OCI-LY7 (cell line): ENCODE data around the gene MAP3K5. TPM values are rescaled to one million over a fixed set of nuclear protein-coding genes. Genes with fewer than 3 reads are reported as not detected.
A peak's percentile ranks its signal among the peaks of the same experiment; 100 is the strongest.

Experiments used
- BruUV-seq: library from RNA; stranded (reverse); fragments of 400-500 nt; replicated peaks from 2 replicates; lab custom pipeline; 2021; lab: Mats Ljungman, UMichigan
- CTCF ChIA-PET: fragments of 300-600 bp; sonication (Branson Sonifier 250); formaldehyde crosslinking; loops from one replicate; lab custom pipeline; 2022; ENCODE audit warnings: antibody characterized with exemption; ENCODE audit not compliant: unreplicated experiment; lab: Charles Lee
- POLR2A ChIA-PET: fragments of 300-600 bp; sonication (Branson Sonifier 250); formaldehyde crosslinking; loops from one replicate; lab custom pipeline; 2022; ENCODE audit warnings: antibody characterized with exemption; lab: Charles Lee
- DNase-seq: peaks from one replicate; pipeline ENCODE4 v3.0.0-alpha.2; 2015; ENCODE audit warnings: low spot score
- H2AFZ ChIP-seq: fragments of 200-600 bp; sonication (generic), shearing (Covaris generic); 2 replicates; pipeline ENCODE4 v1.6.1; 2014; ENCODE audit warnings: mild to moderate bottlenecking, antibody characterized with exemption, low read length, moderate library complexity
- H3K27ac ChIP-seq: fragments of 200-600 bp; sonication (generic); 2 replicates; pipeline ENCODE4 v1.5.1; 2014; ENCODE audit warnings: mixed run types, low read depth, mild to moderate bottlenecking, moderate library complexity, low read length, inconsistent platforms; ENCODE audit not compliant: poor library complexity, severe bottlenecking
- H3K36me3 ChIP-seq: fragments of 200-600 bp; sonication (generic); 2 replicates; pipeline ENCODE4 v1.6.1; 2014; ENCODE audit warnings: mild to moderate bottlenecking, antibody characterized with exemption, low read length, moderate library complexity, mixed read lengths; ENCODE audit not compliant: insufficient read depth
- H3K4me1 ChIP-seq: fragments of 200-600 bp; sonication (generic); 2 replicates; pipeline ENCODE4 v1.5.1; 2014; ENCODE audit warnings: mild to moderate bottlenecking, low read length; ENCODE audit not compliant: insufficient read depth, poor library complexity, severe bottlenecking
- H3K4me2 ChIP-seq: fragments of 200-600 bp; sonication (generic); 2 replicates; pipeline ENCODE4 v1.6.1; 2014; ENCODE audit warnings: mild to moderate bottlenecking, low read length
- H3K4me3 ChIP-seq: fragments of 200-600 bp; sonication (generic); 2 replicates; pipeline ENCODE4 v1.5.1; 2014; ENCODE audit warnings: mild to moderate bottlenecking, low read depth, low read length; ENCODE audit not compliant: poor library complexity, severe bottlenecking
- H3K79me2 ChIP-seq: fragments of 200-600 bp; sonication (generic); 2 replicates; pipeline ENCODE4 v1.6.1; 2016; ENCODE audit warnings: low read depth, mild to moderate bottlenecking, low read length, moderate library complexity, mixed read lengths; ENCODE audit not compliant: insufficient read depth
- H3K9me2 ChIP-seq: fragments of 200-600 bp; sonication (generic); 2 replicates; pipeline ENCODE4 v1.6.1; 2016; ENCODE audit warnings: mild to moderate bottlenecking, low read length, mixed read lengths; ENCODE audit not compliant: insufficient read depth
- H3K9me3 ChIP-seq: fragments of 200-600 bp; sonication (generic); 2 replicates; pipeline ENCODE4 v1.6.1; 2014; ENCODE audit warnings: mild to moderate bottlenecking, mixed run types, low read length, mixed read lengths
- H4K20me1 ChIP-seq: fragments of 200-600 bp; sonication (generic); 2 replicates; pipeline ENCODE4 v1.6.1; 2014; ENCODE audit warnings: mild to moderate bottlenecking, antibody characterized with exemption, low read length, moderate library complexity, mixed read lengths; ENCODE audit not compliant: insufficient read depth
- EZH2phosphoT487 ChIP-seq: fragments of 200-600 bp; sonication (generic); IDR thresholded peaks from 2 replicates; pipeline ENCODE4 v1.6.1; 2018; ENCODE audit warnings: low read depth, borderline replicate concordance, mild to moderate bottlenecking, mixed run types, antibody characterized with exemption, low read length, moderate library complexity, mixed read lengths
- intact Hi-C: fragments of 100-400 bp; cut with micrococcal nuclease; formaldehyde crosslinking; loops from one replicate; pipeline ENCODE4 v1.10.0; 2022; ENCODE audit not compliant: unreplicated experiment
- total RNA-seq, 2 experiments: library from RNA; depleted of rRNA in 1 of 2; stranded (reverse); fragments of >200 nt in 1 of 2; shearing (Covaris generic) in 1 of 2; gene quantifications; 2 replicates each; pipeline ENCODE4 v1.2.3, GENCODE V29; 2014 to 2022
- TF ChIP-seq, protein P1 (sequence below): fragments of 200-600 bp; sonication (generic); conservative IDR thresholded peaks from 2 replicates; pipeline ENCODE4 v1.5.1; 2014; ENCODE audit warnings: mild to moderate bottlenecking, antibody characterized with exemption, low read length, moderate library complexity, mixed read lengths

The MAP3K5 gene
- total RNA-seq, 2 experiments from 2014 or later = 13.8 to 16.6 TPM

DNA sequence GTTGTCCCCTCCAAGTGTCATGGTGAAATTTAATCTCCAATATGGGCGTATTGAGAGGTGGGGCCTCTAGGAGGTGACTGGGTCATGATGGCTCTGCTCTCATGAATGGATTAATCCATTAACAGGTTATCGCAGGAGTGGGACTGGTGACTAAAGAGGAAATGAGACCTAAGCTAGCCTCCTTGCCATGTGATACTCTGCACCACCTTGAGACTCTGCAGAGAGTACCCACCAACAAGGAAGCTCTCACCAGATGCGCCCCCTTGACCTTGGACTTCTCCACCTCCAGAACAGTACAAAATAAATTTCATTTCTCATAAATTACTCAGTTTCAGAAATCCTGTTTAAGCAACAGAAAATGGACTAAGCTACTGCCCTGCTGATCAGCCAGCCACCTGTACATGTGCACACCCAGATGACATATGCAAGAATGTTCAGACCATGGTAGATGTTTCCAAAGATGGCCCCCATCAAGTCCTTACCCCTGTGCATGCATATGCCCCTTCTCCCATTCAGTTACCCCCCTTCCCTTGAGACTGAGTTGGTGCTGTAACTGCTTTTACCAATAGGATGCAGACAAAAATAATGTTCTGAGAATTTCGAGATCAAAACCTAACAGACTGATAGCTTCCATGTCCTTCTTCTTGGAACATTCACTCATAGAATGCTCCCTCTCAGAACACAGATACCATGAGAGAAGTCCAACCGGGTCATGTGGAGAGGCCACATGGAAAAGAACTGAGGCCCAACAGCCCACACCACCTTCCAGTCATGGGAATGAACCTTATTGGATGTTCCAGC lies 28.4 kb downstream of the MAP3K5 start:
- POLR2A ChIA-PET = interaction anchor here (0.6 to 8.4 kb wide), 16 partner anchors 8 to 1545 kb away, joined by 3 to 142 read pairs (median 4); partner anchors contain the start of gene MAP3K5
- Histone ChIP-seq H3K4me1 (peaks cover 83% of the 10 kb centered on the region), H2AFZ (peak overlapping the region; percentile 11; the same call in 1 of the 2 replicates), H4K20me1 (no peaks in the 10 kb centered on the region), H3K4me3 (peak overlapping the region; percentile 32), H3K9me3 (peaks cover 1% of the 10 kb centered on the region; the same call in 1 of the 2 replicates), H3K9me2 (no peaks in the 10 kb centered on the region), H3K36me3 (no peaks in the 10 kb centered on the region), H3K27ac (peak overlapping the region; percentile 95), H3K79me2 (peaks cover 77% of the 10 kb centered on the region), H3K4me2 (peak overlapping the region; percentile 66)
- intact Hi-C loops = loop anchor here (1.0 kb wide), 4 partner anchors 20 to 47 kb away; no protein-coding TSS in a partner anchor
- BruUV-seq = no TSS peak
- DNase-seq = peak; percentile 77
- no peak for TF ChIP-seq EZH2phosphoT487
- TF ChIP-seq, protein P1, sequence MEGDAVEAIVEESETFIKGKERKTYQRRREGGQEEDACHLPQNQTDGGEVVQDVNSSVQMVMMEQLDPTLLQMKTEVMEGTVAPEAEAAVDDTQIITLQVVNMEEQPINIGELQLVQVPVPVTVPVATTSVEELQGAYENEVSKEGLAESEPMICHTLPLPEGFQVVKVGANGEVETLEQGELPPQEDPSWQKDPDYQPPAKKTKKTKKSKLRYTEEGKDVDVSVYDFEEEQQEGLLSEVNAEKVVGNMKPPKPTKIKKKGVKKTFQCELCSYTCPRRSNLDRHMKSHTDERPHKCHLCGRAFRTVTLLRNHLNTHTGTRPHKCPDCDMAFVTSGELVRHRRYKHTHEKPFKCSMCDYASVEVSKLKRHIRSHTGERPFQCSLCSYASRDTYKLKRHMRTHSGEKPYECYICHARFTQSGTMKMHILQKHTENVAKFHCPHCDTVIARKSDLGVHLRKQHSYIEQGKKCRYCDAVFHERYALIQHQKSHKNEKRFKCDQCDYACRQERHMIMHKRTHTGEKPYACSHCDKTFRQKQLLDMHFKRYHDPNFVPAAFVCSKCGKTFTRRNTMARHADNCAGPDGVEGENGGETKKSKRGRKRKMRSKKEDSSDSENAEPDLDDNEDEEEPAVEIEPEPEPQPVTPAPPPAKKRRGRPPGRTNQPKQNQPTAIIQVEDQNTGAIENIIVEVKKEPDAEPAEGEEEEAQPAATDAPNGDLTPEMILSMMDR = no peak
- CTCF ChIA-PET = interaction anchor here (1.1 to 4.1 kb wide), 5 partner anchors 25 to 119 kb away, joined by 4 to 19 read pairs (median 7); partner anchors contain the start of gene MAP3K5

DNA sequence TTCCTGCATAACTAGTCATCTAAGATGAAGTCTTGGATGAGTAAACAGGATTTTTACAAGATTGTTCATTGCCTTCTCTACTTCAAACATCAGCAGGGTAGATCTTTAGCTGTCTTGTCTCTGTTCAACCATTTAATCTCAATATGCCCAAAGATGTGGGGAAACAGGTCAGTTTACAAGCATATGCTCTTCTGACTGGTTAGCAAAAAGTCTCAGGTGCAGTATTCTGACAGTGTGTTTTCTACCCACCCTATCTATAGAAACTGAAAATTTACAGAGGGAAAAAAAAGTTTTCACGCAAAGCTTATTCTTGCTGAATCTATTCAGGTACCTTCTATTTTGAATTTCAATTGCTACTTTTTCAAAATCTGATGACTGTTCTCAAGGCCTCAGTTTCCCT lies 29.0 kb downstream of the MAP3K5 start:
- H3K9me3 ChIP-seq = no peaks in the 10 kb centered on the region
- peaks cover 79% of the 10 kb centered on the region for H3K4me1 ChIP-seq
- intact Hi-C loops = loop anchor here (1.0 kb wide), 1 partner anchor 43 kb away; no protein-coding TSS in a partner anchor
- no peak overlapping the region for H2AFZ ChIP-seq
- BruUV-seq = no TSS peak
- TF ChIP-seq EZH2phosphoT487 = no peak
- TF ChIP-seq, protein P1 = 0 out of 2 replicates have a peak, but pooled peaks have one; percentile 17
- H3K4me2 ChIP-seq = peak overlapping the region; percentile 66
- no peaks in the 10 kb centered on the region for H3K9me2 ChIP-seq
- ChIA-PET CTCF (interaction anchor here (1.1 to 4.1 kb wide), 5 partner anchors 25 to 119 kb away, joined by 4 to 19 read pairs (median 7); partner anchors contain the start of gene MAP3K5), POLR2A (interaction anchor here (0.7 to 8.4 kb wide), 11 partner anchors 9 to 121 kb away, joined by 3 to 142 read pairs (median 11); partner anchors contain the start of gene MAP3K5)
- no peaks in the 10 kb centered on the region for H3K36me3 ChIP-seq
- peak overlapping the region; percentile 95 for H3K27ac ChIP-seq
- H3K4me3 ChIP-seq = peak overlapping the region; percentile 3
- no peaks in the 10 kb centered on the region for H4K20me1 ChIP-seq
- peaks cover 76% of the 10 kb centered on the region for H3K79me2 ChIP-seq
- DNase-seq = no peak
